HG03521 (cell line): ENCODE data around the gene GHDC.
"Not testable (repeated sequence)": the region's sequence is repeated elsewhere in the genome, so short reads cannot be mapped to it uniquely, and the experiment has no call there.

Experiments
- ATAC-seq: cut with Tn5 transposase; IDR thresholded peaks from one replicate; pipeline ENCODE4 v1.9.1; 2021; ENCODE audit warnings: mild to moderate bottlenecking, moderate library complexity; ENCODE audit not compliant: unreplicated experiment

Gene GHDC

DNA sequence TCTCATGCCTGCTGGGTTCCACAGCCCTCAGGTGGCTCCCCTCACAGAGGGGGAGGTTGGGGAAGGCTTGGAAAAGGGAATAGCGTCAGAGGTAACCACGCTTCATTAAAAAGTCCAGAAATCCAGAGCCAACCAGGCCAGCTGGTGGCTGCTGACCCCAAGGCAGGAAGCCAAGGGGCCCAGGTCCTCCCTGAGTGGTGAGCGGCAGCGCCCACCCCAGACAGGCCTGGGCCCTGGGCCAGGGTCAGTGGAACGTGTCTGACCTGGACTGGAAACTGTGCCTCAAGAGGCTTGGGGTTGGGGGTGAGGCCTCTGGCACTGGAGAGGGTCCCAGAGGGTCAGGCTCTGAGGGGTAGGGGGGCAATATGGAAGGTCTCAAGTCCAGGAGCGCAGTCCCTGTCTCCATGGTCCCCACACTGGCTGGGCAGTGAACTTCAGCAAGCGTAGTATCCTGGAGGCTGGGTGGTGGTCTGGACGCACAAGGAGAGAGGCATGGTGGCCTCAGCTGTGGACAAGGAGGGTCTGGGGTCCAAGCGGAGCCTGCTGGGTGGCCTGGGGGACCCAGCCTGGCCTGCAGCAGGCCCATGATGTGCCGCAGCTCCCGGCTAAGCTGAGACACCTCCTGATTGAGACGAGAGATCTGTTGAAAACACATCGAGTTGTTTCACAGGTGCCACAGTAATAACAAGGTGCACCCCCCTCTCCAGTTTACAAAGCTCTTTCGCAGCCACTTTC lies 34.3 kb downstream of the GHDC start:
- ATAC-seq, result no peak

DNA sequence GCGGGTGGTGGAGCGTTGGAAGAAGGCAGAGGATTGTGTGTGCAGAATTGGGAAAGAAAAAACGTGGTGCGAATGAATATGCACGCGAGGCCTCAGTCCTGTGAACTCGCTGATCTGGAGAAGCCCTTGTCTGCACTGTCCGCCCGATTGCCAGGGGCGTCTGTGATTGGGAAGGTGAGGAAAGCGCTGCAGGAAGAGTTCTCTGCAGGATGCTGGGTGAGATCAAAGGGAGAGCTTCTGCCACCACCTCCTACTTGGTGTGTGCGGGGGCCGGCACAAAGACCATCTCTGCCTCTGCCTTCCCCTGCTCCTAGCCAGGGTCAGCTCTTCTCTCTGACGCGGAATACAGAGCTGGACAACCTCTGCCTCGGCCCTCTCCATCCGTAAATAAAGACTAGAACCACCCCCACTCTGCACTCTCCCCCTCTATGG lies 38.7 kb downstream of the GHDC start:
- no peak for ATAC-seq

DNA sequence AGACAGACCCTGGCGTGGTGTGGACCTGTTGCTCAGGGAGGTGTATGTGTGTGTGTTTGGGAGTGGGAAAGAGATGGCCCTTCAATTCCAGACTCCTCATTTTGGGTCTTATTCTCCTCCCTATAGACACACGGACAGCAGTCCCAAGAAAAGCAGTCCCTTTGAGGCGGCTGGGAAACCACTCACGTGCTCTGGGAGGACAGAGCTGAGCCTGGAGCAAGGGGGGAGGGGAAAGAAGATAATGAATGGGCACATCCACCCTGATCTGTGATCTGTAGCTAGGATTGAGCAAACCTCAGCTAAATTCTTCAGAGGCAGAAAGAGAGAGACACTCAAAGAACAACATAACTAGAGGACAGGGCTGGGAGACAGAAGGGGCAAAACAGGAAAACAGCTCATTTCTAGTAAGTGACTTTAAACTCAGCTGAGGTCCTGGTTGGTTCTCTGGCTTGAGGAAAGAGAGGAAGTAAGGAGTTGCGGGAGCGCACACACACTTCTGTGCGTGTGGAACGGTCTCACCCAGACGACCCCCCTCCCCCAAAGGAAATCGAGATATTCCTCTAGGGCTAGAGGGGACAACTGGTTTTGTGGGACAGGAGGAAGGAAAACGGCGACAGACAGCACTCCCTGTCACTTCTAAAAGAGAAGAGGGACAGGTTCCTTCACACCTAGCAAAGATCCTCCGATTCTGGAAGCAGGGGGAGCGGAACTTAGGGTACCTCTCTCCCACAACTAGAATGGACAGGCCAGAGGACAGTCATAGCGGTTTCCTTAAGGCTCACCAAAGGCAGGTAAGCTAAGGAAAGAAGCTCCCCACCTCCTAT lies 40.2 kb downstream of the GHDC start:
- ATAC-seq, result no peak

DNA sequence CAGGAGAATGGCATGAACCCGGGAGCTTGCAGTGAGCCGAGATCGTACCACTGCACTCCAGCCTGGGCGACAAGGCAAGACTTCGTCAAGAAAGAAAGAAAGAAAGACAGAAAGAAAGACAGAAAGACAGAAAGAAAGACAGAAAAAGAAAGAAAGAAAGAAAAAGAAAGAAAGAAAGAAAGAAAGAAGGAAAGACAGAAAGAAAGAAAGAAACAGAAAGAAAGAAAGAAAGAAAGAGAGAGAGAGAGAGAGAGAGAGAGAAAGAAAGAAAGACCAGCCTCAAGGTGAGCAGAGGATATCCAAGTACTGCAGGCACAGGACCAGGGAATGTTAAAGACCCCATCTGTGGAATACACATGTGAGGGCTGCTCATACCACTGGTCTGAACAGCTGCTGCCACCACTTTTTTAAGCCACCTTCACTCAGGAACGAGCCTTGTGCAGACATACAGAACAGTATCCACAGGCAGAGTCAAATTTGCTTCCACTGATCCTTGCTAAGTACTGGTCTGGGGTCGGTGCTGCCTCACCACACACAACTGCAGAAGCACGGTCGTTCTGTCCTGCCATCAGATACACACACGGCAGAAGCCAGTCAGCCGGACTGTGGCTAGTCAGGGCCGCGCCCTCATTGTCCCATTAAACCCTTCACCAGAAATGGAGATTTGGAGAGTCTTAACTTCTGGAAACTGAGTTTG lies 47.2 kb downstream of the GHDC start:
- no peak for ATAC-seq

DNA sequence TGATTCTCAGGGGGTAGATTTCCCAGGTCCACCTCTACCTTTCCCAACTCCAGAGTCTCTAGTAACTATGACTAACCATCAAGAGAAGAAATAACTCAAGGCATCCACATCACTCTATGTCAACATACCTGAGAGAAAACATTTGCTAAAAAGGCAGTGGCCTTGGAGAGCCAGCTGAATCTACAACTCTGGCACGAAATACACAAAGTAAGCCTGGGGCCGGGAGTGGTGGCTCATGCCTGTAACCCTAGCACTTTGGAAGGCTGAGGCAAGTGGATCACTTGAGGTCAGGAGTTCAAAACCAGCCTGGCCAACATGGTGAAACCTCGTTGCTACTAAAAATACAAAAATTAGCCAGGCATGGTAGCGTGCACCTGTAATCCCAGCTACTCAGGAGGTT lies 51.2 kb downstream of the GHDC start:
- not testable (repeated sequence) for ATAC-seq

DNA sequence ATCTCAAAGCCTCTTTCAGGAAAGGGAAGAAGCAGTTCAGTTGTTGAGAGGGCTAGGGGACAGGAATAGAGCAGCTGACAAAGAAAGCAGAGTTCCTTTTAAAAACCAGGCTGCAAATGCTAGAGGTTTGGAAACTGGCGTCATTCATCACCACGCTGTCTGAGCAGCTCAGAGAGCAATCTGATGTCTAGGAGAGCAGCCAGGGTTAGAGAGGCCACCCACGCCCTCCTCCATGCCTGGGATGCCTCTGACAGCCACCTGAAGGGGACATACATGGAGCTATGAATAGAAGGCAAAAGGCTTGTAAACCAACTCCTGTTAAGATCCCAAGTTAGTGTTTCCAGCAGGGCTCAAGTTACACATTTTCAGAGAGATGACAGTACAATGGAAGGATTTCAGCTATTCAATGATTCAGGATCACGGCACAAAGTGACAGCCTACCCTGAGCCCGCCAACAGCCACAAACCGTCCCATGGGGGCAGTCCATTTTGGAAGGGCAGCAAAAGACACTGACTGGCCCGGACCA lies 51.9 kb downstream of the GHDC start:
- ATAC-seq, result no peak

DNA sequence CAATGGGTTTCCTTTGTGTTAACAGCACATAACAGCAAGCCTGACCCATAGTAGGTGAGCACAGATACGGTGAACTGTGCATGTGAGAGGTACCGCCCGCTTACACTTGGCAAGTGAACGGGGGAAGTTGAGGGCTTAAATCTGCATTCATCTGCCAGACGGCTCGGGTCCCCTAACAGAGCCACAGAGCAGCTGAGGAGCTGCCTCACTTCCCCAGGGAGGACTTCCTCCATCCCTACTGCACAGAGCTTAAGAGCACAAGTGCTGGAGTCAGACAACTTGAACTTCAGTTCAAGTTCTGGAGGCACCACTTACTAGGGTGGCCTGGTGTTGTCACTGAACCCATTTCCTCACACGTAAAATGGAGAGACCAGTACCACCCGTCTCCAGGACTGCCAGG lies 52.9 kb downstream of the GHDC start:
- ATAC-seq, result no peak

DNA sequence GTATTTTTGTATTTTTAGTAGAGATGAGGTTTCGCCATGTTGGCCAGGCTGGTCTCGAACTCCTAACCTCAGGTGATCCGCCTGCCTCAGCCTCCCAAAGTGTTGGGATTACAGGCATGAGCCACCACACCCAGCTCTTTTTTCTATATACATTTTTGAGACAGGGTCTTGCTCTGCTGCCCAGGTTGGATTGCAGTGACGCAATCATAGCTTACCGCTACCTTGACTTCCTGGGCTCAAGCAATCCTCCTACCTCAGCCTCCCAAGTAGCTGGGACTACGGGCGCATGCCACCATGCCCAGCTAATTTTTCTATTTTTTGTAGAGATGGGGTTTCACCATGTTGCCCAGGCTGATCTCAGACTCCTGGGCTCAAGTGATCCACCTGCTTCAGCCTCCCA lies 53.6 kb downstream of the GHDC start:
- not testable (repeated sequence) for ATAC-seq
